ENCODE measurements around the gene IL1RAPL2.

- TF ChIP-seq CTCF (IDR thresholded peaks at IDR 0.05; ENCODE audit: insufficient read depth, low read length, poor library complexity, severe bottlenecking) (no peak), EZH2phosphoT487 (conservative IDR thresholded peaks at IDR 0.05; ENCODE audit: low read length) (no peak)
Observed at GRCh38 chrX:105241056-105241455, 675.1 kb downstream of the IL1RAPL2 start.

Data from SU-DHL-6 (cell line).